K562 treated with DMSO at 1 percent for 4 hours (cell line): ENCODE data around the gene GNG8. TPM values are rescaled to one million over a fixed set of nuclear protein-coding genes. Genes with fewer than 3 reads are reported as not detected.

ENCODE experiments used
- total RNA-seq: library from RNA; unstranded; fragments of 300-600 nt; gene quantifications from 2 replicates; pipeline ENCODE4 v1.2.3, GENCODE V29; 2022; ENCODE audit not compliant: insufficient read depth

GNG8 gene
- not detected in 2 replicates for total RNA-seq

DNA sequence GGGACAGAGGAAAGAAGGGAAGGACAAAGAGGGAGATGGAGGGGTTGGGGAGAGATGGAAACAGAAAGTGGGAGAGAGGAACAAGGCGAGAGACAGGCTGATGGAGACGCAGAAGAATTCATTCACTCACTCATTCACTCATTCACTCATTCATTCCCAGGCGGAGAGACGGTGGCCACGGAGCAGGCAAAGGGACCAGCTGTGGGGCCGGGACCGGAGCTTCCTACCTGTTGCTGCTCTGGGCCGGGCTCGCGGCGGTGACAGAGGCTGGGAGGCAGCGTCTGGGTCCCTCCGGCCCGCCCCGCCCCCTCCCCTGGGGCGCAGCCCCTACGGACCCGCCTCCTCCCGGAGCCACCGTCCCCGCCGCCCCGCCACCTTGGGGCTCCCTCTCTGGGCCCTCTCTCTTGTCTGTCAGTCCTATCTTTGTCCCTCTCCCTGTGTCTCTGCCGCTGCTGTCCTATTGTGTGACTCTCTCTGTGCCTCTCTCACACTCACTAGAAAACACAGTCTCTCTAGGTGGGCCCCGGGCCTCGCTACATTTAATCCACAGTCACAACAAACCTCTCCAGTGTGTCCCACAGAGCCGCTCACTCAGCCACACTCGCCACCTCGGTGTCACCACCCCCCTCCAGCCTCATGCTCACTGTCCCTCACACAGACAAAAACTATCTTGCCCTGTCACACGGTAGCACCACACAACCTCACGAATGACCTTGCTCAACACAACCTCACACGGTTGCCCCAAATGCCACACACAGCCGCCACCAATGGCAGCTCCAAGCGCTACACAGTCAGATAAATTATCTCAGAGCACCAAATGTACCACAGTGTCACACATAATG is at the start of gene GNG8:
Gene GNG8 (minus strand): TSS at position 283 of the 842 bp plus-strand sequence. CDS start 1,520 bp downstream, outside the sequence.

DNA sequence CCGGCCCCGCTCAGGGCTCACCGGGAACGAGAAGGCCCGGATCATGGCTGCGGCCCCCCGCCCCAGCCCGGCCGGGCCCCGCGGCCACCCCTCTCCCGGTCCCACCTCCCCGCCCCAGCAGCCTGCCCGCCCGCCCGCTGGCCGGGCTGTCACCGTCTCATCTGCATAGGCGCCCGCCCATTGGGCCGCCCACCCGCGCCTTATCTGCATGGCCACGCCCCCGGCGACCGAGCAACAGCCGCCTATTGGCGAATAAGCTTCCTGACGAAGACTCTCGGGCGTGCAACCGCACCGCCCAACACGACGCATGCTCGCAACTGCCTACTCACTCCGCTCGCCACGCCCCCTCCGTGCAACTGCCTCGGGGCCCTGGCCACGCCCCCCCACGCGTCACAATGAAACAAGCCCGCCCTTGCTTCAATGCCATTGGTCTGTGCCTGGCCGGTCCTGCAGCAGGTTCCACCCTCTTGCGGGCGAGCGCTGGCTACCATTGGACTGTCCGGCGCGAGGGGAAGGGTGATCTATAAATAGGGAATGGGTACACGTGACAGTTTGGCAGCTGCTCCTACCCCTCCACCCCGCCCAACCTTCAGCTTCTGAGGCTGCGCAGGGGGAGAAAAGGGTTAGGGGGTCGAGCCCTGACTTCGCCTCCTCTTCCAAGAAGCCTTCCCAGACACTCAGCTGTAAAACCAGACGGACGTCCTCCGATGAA is 25.2 kb upstream of the GNG8 start, which contains the start of gene DACT3:
Gene DACT3 (minus strand): TSS at position 163 of the 712 bp plus-strand sequence. CDS start 118 bp downstream, at position 45.

GRCh38 chr19:46624958-46625661 is 10.9 kb downstream of the GNG8 start, which contains the start of gene PTGIR:
Gene PTGIR (minus strand): TSS chr19:46625089. CDS start chr19:46624225, 864 bp downstream.

DNA sequence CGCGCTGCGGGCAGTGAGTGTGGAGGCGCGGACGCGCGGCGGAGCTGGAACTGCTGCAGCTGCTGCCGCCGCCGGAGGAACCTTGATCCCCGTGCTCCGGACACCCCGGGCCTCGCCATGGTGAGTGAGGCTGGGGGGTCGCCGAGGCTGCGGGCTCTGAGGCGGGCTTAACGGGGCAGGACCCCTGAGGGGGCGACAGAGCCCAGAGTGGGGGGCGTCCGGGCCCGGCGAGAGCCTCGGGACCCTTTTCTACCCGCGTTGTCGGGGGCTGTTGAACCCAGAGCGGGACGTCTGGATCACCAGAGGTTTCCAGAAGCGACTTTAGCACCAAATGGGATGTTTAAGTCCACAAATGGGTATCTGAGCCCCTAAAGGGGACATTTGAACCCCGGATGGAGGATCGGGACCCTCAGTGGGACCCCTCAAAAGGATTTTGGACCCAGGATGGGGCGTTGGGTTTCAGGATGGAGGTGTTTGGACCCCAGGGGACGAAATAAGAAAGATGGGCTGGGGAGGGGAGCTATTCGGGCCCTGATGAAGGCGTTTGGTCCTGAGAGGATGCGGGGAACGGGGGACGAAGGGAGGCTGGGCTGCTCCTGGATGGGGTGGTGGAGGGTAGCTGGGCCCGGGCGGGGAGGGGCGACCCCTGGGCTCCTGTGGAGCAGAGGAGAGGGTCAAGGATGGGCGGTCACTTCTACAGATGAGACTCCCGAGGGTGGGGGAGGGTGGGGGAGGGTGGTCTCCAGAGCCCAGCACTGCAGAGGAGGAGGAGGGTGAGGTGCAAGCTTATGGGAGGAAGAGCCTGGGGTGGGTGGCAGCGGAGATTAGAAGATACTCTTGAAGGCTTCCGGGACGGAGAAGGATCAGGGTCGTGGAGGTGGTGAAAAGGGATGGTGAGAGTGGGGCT is 34.4 kb downstream of the GNG8 start, which contains the start of gene CALM3:
Gene CALM3 (plus strand): TSS at position 13 of the 907 bp plus-strand sequence. CDS start 105 bp downstream, at position 118.

Other genes starting within 250 kb of the GNG8 start
- gene CCDC8, start 222.6 kb downstream of the GNG8 start, total RNA-seq: 2.3 and 2.4 TPM in 2 replicates
- gene PNMA8C, start 207.3 kb downstream of the GNG8 start, total RNA-seq: not detected in 2 replicates
- gene PNMA8A, start 164.6 kb downstream of the GNG8 start, total RNA-seq: 9.4 and 10.7 TPM in 2 replicates
- not detected in 2 replicates for gene PNMA8B, start 140.3 kb downstream of the GNG8 start, total RNA-seq
- 289 and 310 TPM in 2 replicates for gene CALM3, start 34.9 kb downstream of the GNG8 start, total RNA-seq
- gene PTGIR, start 11.1 kb downstream of the GNG8 start, total RNA-seq: not detected in 2 replicates
- 2.6 and 2.9 TPM in 2 replicates for gene DACT3, start 25.0 kb upstream of the GNG8 start, total RNA-seq
- 42.6 and 43.7 TPM in 2 replicates for gene PRKD2, start 80.9 kb upstream of the GNG8 start, total RNA-seq
- gene FKRP, start 109.9 kb upstream of the GNG8 start, total RNA-seq: 47.2 and 58.0 TPM in 2 replicates
- 73.2 and 80.0 TPM in 2 replicates for gene STRN4, start 110.2 kb upstream of the GNG8 start, total RNA-seq
- 473 and 519 TPM in 2 replicates for gene SLC1A5, start 152.4 kb upstream of the GNG8 start, total RNA-seq
- gene AP2S1, start 214.6 kb upstream of the GNG8 start, total RNA-seq: 413 and 467 TPM in 2 replicates
- 19.3 and 25.7 TPM in 2 replicates for gene ARHGAP35, start 224.8 kb upstream of the GNG8 start, total RNA-seq